DMS114 treated with DMSO at 0.1 percent for 48 hours (cell line): ENCODE results near the gene LRMDA.
"Not testable (repeated sequence)": the region's sequence is repeated elsewhere in the genome, so short reads cannot be mapped to it uniquely, and the experiment has no call there.

ENCODE experiments used
- DNase-seq: peaks from one replicate; lab custom pipeline; 2025; ENCODE audit not compliant: unreplicated experiment; lab: John Stamatoyannopoulos, UW

LRMDA gene

GRCh38 chr10:76130892-76131291, 699.5 kb downstream of the LRMDA start:
- DNase-seq: no peak

GRCh38 chr10:76133597-76134255, 702.3 kb downstream of the LRMDA start:
- DNase-seq: no peak

GRCh38 chr10:76136961-76137360, 705.5 kb downstream of the LRMDA start:
- no peak for DNase-seq

- DNase-seq: no peak
These were observed 706.9 kb downstream of the LRMDA start for GRCh38 chr10:76138286-76138685.

- DNase-seq: no peak
These were observed 707.5 kb downstream of the LRMDA start for GRCh38 chr10:76138906-76139305.

GRCh38 chr10:76139431-76139830, 708.0 kb downstream of the LRMDA start:
- DNase-seq: no peak

- DNase-seq: no peak
These were observed 710.0 kb downstream of the LRMDA start for GRCh38 chr10:76141376-76141775.

GRCh38 chr10:76148217-76148616, 716.8 kb downstream of the LRMDA start:
- DNase-seq: not testable (repeated sequence)

- DNase-seq: no peak
These were observed 717.8 kb downstream of the LRMDA start for GRCh38 chr10:76149182-76149581.

GRCh38 chr10:76149602-76150138, 718.2 kb downstream of the LRMDA start:
- DNase-seq: no peak

- DNase-seq: no peak
These were observed 718.9 kb downstream of the LRMDA start for GRCh38 chr10:76150139-76150875.

- no peak for DNase-seq
These were observed 719.5 kb downstream of the LRMDA start for GRCh38 chr10:76150876-76151288.

- no peak for DNase-seq
These were observed 720.8 kb downstream of the LRMDA start for GRCh38 chr10:76152186-76152585.

GRCh38 chr10:76155961-76156360, 724.5 kb downstream of the LRMDA start:
- no peak for DNase-seq

- DNase-seq: no peak
These were observed 729.2 kb downstream of the LRMDA start for GRCh38 chr10:76160446-76161300.

GRCh38 chr10:76161301-76161582, 729.8 kb downstream of the LRMDA start:
- DNase-seq: no peak

- no peak for DNase-seq
These were observed 737.0 kb downstream of the LRMDA start for GRCh38 chr10:76168437-76168836.

GRCh38 chr10:76169246-76169645, 737.8 kb downstream of the LRMDA start:
- no peak for DNase-seq

- DNase-seq: no peak
These were observed 740.6 kb downstream of the LRMDA start for GRCh38 chr10:76172020-76172419.

- DNase-seq: no peak
These were observed 744.2 kb downstream of the LRMDA start for GRCh38 chr10:76175533-76176165.

- no peak for DNase-seq
These were observed 744.7 kb downstream of the LRMDA start for GRCh38 chr10:76176166-76176550.
